DOHH2 (cell line): ENCODE results near the gene GSK3A.

Experiments
- H3F3A ChIP-seq: fragments of 200-600 bp; sonication (generic), shearing (Covaris generic); 2 replicates; pipeline ENCODE4 v1.6.0; 2016; ENCODE audit warnings: antibody characterized with exemption, mild to moderate bottlenecking; ENCODE audit not compliant: control insufficient read depth, insufficient read depth
- H3K27ac ChIP-seq: fragments of 200-600 bp; sonication (generic); 2 replicates; pipeline ENCODE4 v1.5.1; 2014; ENCODE audit warnings: low read depth, mild to moderate bottlenecking, low read length, moderate library complexity
- H3K27me3 ChIP-seq: fragments of 200-600 bp; sonication (generic); 2 replicates; pipeline ENCODE4 v1.6.1; 2014; ENCODE audit warnings: mild to moderate bottlenecking, low read length, mixed read lengths; ENCODE audit not compliant: control insufficient read depth
- H3K36me3 ChIP-seq: fragments of 200-600 bp; sonication (generic); 2 replicates; pipeline ENCODE4 v1.6.1; 2014; ENCODE audit warnings: mild to moderate bottlenecking, low read length, moderate library complexity, mixed read lengths; ENCODE audit not compliant: control insufficient read depth
- H3K4me1 ChIP-seq: fragments of 200-600 bp; sonication (generic); 2 replicates; pipeline ENCODE4 v1.6.1; 2014; ENCODE audit warnings: mild to moderate bottlenecking, low read length, mixed read lengths; ENCODE audit not compliant: control insufficient read depth
- H3K4me2 ChIP-seq: fragments of 200-600 bp; sonication (generic); 2 replicates; pipeline ENCODE4 v1.6.0; 2014; ENCODE audit warnings: mild to moderate bottlenecking, low read length, moderate library complexity
- H3K4me3 ChIP-seq: fragments of 200-600 bp; sonication (generic); 2 replicates; pipeline ENCODE4 v1.5.1; 2014; ENCODE audit warnings: mild to moderate bottlenecking, low read length, mixed read lengths
- H3K79me2 ChIP-seq: fragments of 200-600 bp; sonication (generic); 2 replicates; pipeline ENCODE4 v1.6.1; 2014; ENCODE audit warnings: mild to moderate bottlenecking, low read length, mixed read lengths; ENCODE audit not compliant: control insufficient read depth
- H3K9me2 ChIP-seq: fragments of 200-600 bp; sonication (generic); replicated peaks from 2 replicates; pipeline ENCODE4 v1.6.1; 2014; ENCODE audit warnings: mild to moderate bottlenecking, low read length, mixed read lengths; ENCODE audit not compliant: control insufficient read depth
- H3K9me3 ChIP-seq: fragments of 200-600 bp; sonication (generic); 2 replicates; pipeline ENCODE4 v1.6.1; 2014; ENCODE audit warnings: antibody characterized with exemption, low read length, mixed read lengths; ENCODE audit not compliant: control insufficient read depth, insufficient read depth
- H4K20me1 ChIP-seq: fragments of 200-600 bp; sonication (generic); 2 replicates; pipeline ENCODE4 v1.6.0; 2014; ENCODE audit warnings: low read depth, mild to moderate bottlenecking, antibody characterized with exemption, low read length, moderate library complexity; ENCODE audit not compliant: control insufficient read depth, insufficient read depth
- EZH2phosphoT487 ChIP-seq: fragments of 200-600 bp; sonication (generic); IDR thresholded peaks from 2 replicates; pipeline ENCODE4 v1.6.1; 2017; ENCODE audit warnings: borderline replicate concordance, mild to moderate bottlenecking, antibody characterized with exemption, low read length, moderate library complexity, mixed read lengths
- TF ChIP-seq, protein P1 (sequence below): fragments of 200-600 bp; sonication (generic); IDR thresholded peaks from one replicate; pipeline ENCODE4 v1.5.1; 2014; ENCODE audit warnings: antibody characterized with exemption, mild to moderate bottlenecking, low read depth, low read length; ENCODE audit not compliant: poor library complexity, severe bottlenecking

The GSK3A gene

DNA sequence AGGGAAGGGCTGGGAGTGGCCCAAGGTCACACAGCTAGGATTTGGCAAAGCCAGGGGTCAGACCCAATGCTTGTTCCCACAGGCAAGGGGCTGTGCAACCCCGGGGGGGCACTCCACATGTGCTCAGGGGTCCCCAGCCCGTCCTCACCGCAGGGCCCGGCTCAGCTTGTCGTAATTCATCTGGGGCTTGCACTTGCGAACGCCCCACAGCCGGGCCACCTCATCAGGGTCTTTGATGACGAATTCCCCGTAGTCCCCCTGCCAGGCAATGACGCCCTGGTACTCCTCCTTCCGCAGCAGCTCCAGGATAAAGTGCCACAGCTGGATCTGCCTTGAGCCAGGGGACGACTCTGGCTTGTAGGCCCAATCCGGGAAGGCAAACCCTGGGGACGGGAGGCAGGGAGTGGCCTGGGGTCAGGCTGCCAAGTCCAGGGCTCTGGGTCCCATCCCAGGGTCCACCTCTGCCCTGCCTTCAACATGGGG is 7.8 kb upstream of the GSK3A start:
- Histone ChIP-seq H3K9me3 (no peaks in the 10 kb centered on the region), H3K27me3 (no peaks in the 10 kb centered on the region), H3K9me2 (no peaks in the 10 kb centered on the region), H3F3A (peaks cover 13% of the 10 kb centered on the region), H3K4me3 (no peak overlapping the region), H3K4me1 (peaks cover 27% of the 10 kb centered on the region), H3K79me2 (peaks cover 52% of the 10 kb centered on the region), H4K20me1 (no peaks in the 10 kb centered on the region; the same call in 1 of the 2 replicates), H3K36me3 (peaks cover 60% of the 10 kb centered on the region), H3K27ac (no peak overlapping the region), H3K4me2 (no peak overlapping the region)
- TF ChIP-seq EZH2phosphoT487 = no peak
- TF ChIP-seq, protein P1, sequence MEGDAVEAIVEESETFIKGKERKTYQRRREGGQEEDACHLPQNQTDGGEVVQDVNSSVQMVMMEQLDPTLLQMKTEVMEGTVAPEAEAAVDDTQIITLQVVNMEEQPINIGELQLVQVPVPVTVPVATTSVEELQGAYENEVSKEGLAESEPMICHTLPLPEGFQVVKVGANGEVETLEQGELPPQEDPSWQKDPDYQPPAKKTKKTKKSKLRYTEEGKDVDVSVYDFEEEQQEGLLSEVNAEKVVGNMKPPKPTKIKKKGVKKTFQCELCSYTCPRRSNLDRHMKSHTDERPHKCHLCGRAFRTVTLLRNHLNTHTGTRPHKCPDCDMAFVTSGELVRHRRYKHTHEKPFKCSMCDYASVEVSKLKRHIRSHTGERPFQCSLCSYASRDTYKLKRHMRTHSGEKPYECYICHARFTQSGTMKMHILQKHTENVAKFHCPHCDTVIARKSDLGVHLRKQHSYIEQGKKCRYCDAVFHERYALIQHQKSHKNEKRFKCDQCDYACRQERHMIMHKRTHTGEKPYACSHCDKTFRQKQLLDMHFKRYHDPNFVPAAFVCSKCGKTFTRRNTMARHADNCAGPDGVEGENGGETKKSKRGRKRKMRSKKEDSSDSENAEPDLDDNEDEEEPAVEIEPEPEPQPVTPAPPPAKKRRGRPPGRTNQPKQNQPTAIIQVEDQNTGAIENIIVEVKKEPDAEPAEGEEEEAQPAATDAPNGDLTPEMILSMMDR = no peak

DNA sequence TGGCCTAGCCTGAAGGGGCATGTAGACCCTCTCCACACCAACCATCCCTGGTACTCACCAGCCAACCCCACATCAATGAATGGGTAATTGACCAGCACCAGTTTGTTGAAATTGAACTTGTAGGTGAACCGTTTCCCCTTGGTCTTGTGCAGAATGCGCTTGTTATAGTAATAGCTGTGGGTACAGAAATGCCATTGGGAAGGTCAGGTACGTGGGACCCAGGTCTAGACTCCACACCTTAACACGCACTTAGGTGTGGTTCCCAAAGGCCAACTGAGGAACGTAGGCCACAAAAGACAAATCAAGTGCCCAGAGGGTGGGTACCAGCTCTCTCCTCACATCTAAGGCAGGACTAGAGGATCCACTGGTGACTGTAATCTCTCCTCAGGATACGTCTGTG is 7.4 kb upstream of the GSK3A start:
- H3K4me2 ChIP-seq = no peak overlapping the region
- peaks cover 31% of the 10 kb centered on the region for H3K4me1 ChIP-seq
- H3K9me3 ChIP-seq = no peaks in the 10 kb centered on the region
- H3F3A ChIP-seq = peaks cover 16% of the 10 kb centered on the region
- peaks cover 51% of the 10 kb centered on the region for H3K79me2 ChIP-seq
- H3K36me3 ChIP-seq = peaks cover 60% of the 10 kb centered on the region
- TF ChIP-seq, protein P1 = no peak
- TF ChIP-seq EZH2phosphoT487 = no peak
- no peak overlapping the region for H3K27ac ChIP-seq
- no peaks in the 10 kb centered on the region; the same call in 1 of the 2 replicates for H4K20me1 ChIP-seq
- no peaks in the 10 kb centered on the region for H3K27me3 ChIP-seq
- no peaks in the 10 kb centered on the region for H3K9me2 ChIP-seq
- no peak overlapping the region for H3K4me3 ChIP-seq

DNA sequence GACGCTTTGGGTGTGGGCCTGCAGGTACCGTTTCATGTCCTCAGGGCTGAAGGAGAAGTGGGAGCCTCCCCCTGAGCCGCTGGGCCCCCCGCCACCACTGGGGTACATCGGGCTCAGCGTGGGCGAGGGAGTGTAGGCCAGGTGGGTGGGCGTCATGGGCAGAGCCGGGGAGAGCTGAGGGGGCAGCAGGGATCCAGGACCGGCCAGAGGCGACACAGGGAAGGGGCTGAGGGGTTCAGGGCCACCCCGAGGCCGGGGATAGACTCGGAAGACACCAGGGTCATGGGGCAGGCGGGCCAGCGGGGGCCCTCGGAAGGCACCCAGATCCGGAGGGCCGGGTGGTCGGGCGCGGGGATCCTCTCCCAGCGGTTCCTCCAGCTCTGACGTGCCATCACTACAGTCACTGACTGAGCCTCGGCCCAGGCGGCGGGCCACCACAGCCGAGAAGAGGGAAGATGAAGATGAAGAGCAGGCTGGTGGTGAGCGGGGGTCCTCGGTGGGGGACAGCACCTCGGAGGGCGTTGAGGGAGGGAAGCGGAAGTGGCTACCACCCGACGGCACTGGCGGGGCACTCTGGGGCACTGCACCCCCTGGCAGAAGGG is 6.8 kb upstream of the GSK3A start:
- Histone ChIP-seq H3K79me2 (peaks cover 47% of the 10 kb centered on the region), H3K36me3 (peaks cover 55% of the 10 kb centered on the region), H3K4me1 (peaks cover 32% of the 10 kb centered on the region), H3K4me3 (no peak overlapping the region), H3K9me2 (no peaks in the 10 kb centered on the region), H3K27ac (no peak overlapping the region), H3F3A (peaks cover 17% of the 10 kb centered on the region), H3K9me3 (no peaks in the 10 kb centered on the region), H3K27me3 (no peaks in the 10 kb centered on the region), H4K20me1 (no peaks in the 10 kb centered on the region; the same call in 1 of the 2 replicates), H3K4me2 (no peak overlapping the region)
- TF ChIP-seq, protein P1 = no peak
- no peak for TF ChIP-seq EZH2phosphoT487
